GM23338 (cell line): ENCODE measurements around the gene LIMCH1.

Source experiments
- EZH2 ChIP-seq: fragments of 200-600 bp; sonication (generic); IDR thresholded peaks from one replicate; pipeline ENCODE4 v1.8.0; 2017; ENCODE audit warnings: antibody characterized with exemption, mild to moderate bottlenecking, low read depth; ENCODE audit not compliant: unreplicated experiment
- EZH2phosphoT487 ChIP-seq: fragments of 200-600 bp; sonication (generic); IDR thresholded peaks from one replicate; pipeline ENCODE4 v1.8.1; 2018; ENCODE audit warnings: antibody characterized with exemption; ENCODE audit not compliant: unreplicated experiment
- TF ChIP-seq, protein P1 (sequence below), 2 experiments: fragments of 200-600 bp in 1 of 2; sonication (generic) in 1 of 2; conservative IDR thresholded peaks; 2 replicates each; pipeline versions ENCODE4 v1.5.1 to v1.6.1; 2016 to 2017; ENCODE audit warnings: antibody characterized with exemption in 2 of 2, low read depth in 2 of 2, mild to moderate bottlenecking in 2 of 2, moderate library complexity in 1 of 2
- TF ChIP-seq, protein P2 (sequence below): IDR thresholded peaks from one replicate; pipeline ENCODE4 v1.6.1; 2018; ENCODE audit warnings: antibody characterized with exemption; ENCODE audit not compliant: unreplicated experiment

DNA sequence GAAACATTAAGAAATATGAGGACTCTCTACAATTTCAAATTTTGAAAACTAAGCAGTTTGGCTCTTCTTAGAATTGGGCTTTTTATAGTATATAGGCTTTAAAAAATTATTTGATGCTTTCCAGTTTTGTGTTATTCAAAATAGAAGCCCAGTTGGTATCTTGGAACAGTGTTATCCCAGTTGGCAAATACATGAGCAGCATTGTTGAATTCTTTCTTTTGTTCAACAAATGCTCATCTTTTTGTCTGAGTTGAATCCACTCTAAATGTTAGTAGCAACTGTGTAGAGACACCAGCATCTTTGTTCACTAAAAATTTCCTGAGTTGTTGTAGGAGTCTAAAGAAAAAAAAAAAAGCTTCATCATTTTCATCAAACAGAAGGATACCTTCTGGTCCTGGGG, 41.0 kb upstream of the LIMCH1 start:
- TF ChIP-seq, protein P1, sequence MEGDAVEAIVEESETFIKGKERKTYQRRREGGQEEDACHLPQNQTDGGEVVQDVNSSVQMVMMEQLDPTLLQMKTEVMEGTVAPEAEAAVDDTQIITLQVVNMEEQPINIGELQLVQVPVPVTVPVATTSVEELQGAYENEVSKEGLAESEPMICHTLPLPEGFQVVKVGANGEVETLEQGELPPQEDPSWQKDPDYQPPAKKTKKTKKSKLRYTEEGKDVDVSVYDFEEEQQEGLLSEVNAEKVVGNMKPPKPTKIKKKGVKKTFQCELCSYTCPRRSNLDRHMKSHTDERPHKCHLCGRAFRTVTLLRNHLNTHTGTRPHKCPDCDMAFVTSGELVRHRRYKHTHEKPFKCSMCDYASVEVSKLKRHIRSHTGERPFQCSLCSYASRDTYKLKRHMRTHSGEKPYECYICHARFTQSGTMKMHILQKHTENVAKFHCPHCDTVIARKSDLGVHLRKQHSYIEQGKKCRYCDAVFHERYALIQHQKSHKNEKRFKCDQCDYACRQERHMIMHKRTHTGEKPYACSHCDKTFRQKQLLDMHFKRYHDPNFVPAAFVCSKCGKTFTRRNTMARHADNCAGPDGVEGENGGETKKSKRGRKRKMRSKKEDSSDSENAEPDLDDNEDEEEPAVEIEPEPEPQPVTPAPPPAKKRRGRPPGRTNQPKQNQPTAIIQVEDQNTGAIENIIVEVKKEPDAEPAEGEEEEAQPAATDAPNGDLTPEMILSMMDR (conservative IDR thresholded peaks at IDR 0.05; ENCODE audit: low read depth in 2 of 2), result no peak
- TF ChIP-seq EZH2phosphoT487, result no peak
- TF ChIP-seq, protein P2, sequence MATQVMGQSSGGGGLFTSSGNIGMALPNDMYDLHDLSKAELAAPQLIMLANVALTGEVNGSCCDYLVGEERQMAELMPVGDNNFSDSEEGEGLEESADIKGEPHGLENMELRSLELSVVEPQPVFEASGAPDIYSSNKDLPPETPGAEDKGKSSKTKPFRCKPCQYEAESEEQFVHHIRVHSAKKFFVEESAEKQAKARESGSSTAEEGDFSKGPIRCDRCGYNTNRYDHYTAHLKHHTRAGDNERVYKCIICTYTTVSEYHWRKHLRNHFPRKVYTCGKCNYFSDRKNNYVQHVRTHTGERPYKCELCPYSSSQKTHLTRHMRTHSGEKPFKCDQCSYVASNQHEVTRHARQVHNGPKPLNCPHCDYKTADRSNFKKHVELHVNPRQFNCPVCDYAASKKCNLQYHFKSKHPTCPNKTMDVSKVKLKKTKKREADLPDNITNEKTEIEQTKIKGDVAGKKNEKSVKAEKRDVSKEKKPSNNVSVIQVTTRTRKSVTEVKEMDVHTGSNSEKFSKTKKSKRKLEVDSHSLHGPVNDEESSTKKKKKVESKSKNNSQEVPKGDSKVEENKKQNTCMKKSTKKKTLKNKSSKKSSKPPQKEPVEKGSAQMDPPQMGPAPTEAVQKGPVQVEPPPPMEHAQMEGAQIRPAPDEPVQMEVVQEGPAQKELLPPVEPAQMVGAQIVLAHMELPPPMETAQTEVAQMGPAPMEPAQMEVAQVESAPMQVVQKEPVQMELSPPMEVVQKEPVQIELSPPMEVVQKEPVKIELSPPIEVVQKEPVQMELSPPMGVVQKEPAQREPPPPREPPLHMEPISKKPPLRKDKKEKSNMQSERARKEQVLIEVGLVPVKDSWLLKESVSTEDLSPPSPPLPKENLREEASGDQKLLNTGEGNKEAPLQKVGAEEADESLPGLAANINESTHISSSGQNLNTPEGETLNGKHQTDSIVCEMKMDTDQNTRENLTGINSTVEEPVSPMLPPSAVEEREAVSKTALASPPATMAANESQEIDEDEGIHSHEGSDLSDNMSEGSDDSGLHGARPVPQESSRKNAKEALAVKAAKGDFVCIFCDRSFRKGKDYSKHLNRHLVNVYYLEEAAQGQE, result no peak
- no peak for TF ChIP-seq EZH2
